Stimulated activated CD8-positive, alpha-beta memory T cell treated with anti-CD3 and anti-CD28 coated beads, Interleukin-15, amount 100 ng/mL, for 4 hours (primary cell): ENCODE measurements around the gene SLF2.

Source experiments
- DNase-seq, 2 donors: peaks; one replicate each; pipeline ENCODE4 v3.0.0-alpha.2; 2020; ENCODE audit warnings: low read depth in 2 of 2

The SLF2 gene

DNA sequence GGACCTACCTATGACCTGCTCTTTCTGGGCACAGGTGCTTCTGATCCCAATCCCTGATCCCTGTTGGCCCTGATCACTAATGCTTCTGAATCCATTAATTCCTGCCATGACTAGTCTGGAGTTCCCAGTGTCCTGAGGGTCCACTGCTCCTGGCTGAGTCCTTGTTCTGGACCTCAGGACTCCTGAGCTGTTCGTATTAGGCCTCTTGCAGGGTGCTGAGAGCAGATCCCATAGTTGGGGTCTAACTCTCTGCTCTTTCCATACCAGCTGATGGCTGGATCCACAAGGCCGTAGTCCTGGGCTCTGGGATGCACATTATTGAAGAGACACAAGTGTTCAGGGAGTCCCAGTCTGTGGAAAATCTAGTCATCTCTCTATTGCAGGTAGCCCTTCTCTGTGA is 67.5 kb downstream of the SLF2 start:
- DNase-seq: no peak

DNA sequence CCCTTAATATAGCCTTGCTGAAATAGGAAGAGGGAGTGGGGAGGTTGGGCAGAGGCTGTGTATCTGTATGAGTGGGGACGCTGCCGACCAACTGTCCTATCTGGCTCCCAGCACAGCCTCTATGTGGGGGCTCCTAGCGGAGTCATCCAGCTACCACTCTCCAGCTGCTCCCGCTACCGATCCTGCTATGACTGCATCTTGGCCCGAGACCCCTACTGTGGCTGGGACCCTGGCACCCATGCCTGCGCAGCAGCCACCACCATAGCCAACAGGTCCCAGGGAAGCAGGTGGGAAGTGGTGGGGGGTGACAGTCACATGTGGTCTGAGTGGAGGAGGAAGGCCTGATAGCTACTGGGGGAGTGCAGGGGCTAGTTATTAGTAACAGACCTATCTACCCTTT is 67.9 kb downstream of the SLF2 start:
- no peak for DNase-seq

GRCh38 chr10:100981178-100981772 is 68.5 kb downstream of the SLF2 start:
- DNase-seq: no peak

- DNase-seq: no peak
Measured at GRCh38 chr10:100982916-100983830, 70.4 kb downstream of the SLF2 start.

- DNase-seq: no peak
Measured at GRCh38 chr10:100983868-100984671, 71.3 kb downstream of the SLF2 start.

DNA sequence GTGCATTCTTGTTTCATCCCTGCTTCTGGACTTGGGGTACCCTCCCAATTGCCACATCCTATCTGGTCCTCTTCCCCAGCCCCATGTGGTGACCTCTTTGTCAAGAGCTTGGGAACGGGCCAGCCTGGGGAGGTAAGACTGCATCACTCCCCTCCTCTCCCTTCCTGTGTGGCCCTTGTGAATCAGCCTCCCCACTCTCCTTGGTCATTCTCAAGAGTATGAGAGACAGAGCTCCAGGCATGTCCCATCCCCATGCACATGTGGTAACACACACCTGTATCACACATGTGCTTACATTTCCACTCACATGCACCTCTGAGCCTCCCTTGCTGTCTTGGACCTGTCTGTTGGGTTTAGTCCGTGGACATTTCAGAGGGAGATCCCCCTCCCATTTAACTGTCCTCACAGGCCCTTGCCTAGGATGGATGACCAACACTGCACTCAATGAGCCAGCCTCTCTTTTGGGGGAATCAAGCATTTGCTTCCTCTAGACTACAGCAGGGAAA is 72.0 kb downstream of the SLF2 start:
- no peak for DNase-seq

GRCh38 chr10:100985336-100985735 is 72.6 kb downstream of the SLF2 start:
- no peak for DNase-seq

- no peak for DNase-seq
Measured at GRCh38 chr10:100986623-100986951, 73.8 kb downstream of the SLF2 start.

- peak; percentile 68 to 74 for DNase-seq
Measured at GRCh38 chr10:100986952-100987684, 74.4 kb downstream of the SLF2 start, which contains the start of the genes MRPL43 and TWNK. TSS of gene MRPL43 (minus strand) at chr10:100987497. CDS start at chr10:100987443, 54 bp downstream. TSS of gene TWNK (plus strand) at chr10:100987543. CDS start at chr10:100988211, 668 bp downstream.

DNA sequence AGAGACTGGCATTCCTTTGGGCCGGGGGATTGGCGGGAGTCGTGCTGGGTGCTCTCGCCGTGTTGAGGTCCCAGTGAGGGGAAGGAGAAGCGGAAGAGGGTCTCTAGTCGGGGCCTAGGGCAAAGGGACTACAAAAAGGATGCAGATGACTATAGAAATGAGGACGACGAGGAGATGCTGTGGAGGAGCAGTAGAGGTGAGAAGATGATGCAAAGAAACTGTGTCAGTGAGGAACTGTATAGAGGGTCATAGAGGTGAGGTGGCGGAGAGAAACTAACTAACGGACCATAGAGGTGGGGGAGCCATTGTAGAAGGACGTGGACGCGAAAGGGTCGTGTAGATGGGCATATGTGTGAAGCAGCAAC is 74.9 kb downstream of the SLF2 start:
- DNase-seq: no peak

DNA sequence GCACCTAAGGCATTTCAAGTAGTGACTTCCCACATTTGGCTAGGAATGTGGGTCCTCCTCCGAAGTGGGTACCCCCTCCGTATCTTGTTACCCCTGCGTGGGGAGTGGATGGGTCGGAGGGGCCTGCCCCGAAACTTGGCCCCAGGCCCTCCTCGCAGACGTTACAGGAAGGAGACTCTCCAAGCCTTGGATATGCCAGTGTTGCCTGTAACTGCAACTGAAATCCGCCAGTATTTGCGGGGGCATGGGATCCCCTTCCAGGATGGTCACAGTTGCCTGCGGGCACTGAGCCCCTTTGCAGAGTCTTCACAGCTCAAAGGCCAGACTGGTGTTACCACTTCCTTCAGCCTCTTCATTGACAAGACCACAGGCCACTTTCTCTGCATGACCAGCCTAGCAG is 75.4 kb downstream of the SLF2 start:
- no peak for DNase-seq

- DNase-seq: no peak
Measured at GRCh38 chr10:100989088-100989487, 76.3 kb downstream of the SLF2 start.

GRCh38 chr10:100993986-100994708 is 81.4 kb downstream of the SLF2 start:
- no peak for DNase-seq

- no peak for DNase-seq
Measured at GRCh38 chr10:100995181-100995580, 82.4 kb downstream of the SLF2 start.

DNA sequence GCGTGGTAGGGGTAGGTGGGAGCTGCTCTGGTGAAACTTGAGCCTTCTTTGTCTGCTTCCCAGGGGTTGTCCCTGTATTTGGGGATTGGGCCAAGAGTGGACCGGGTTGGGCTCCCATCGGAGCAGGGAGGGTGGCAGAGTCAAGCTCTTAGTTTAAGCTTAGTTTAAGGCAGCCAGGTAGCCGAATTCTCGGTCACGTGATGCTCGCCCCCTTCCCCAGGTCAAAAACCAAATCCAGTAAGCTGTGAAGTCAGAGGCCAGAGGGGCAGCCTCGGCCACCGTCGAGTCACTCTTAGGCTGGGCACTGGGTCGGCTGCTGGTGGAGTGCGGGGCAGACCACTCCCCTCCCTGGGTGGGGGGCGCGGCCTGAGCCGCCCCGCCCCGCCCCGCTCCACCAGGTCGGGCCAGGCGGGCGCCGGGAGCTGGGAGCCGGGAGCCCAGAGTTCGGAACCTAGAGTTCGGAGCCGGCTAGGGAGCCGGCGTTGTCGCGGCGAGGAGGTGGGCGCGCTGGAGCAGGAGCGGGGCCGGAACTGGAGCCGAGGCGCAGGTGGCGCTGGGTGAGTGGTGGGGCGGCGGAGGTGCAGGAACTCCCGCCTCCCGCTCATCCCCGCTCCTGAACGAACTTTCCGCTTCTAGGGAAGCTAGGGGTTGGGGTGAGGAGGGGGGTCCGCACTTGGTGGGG is 84.1 kb downstream of the SLF2 start:
- DNase-seq: no peak

DNA sequence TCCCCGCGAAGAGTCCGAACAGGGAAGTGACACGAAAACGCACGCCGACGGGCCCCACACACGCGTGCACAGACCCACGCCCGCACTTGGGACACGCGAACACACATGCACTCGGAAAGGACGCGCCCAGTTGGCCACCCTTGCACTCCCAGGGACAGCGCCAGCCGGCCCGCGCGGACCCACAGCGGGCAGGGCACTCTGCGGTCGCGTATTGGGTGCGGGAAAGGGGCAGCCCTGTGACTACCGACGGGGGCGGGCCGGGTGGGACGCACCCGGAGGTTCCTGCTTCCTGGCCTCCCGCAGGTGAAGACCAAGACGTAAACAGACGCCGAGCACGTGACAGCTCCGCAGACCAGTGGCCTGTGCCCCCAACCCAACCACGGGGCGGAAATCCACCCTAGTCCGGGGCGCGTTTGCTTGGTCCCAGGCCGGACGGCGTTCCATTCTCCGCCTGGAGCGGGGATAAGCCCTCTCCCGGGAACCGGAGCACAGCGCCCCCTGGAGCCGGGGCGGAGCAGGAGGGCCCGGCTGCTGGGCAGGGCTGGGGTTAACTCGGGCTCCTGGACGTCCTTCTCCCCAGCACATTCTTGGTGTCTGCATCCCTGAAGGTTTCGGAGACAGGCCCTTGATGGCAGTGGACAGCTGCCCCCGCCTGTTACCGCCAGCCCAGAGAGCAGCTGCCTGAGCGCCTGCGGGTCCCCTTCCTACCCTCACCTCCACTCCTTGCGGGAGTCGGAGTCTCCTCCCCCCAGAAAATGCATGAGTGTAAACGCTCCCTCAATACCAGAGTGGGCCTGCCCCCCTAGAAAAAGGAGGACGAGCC is 84.8 kb downstream of the SLF2 start:
- DNase-seq: peak in 1 of 2 donors; percentile 49

GRCh38 chr10:100998183-100998990 is 85.6 kb downstream of the SLF2 start:
- peak in 1 of 2 donors; percentile 23 for DNase-seq

DNA sequence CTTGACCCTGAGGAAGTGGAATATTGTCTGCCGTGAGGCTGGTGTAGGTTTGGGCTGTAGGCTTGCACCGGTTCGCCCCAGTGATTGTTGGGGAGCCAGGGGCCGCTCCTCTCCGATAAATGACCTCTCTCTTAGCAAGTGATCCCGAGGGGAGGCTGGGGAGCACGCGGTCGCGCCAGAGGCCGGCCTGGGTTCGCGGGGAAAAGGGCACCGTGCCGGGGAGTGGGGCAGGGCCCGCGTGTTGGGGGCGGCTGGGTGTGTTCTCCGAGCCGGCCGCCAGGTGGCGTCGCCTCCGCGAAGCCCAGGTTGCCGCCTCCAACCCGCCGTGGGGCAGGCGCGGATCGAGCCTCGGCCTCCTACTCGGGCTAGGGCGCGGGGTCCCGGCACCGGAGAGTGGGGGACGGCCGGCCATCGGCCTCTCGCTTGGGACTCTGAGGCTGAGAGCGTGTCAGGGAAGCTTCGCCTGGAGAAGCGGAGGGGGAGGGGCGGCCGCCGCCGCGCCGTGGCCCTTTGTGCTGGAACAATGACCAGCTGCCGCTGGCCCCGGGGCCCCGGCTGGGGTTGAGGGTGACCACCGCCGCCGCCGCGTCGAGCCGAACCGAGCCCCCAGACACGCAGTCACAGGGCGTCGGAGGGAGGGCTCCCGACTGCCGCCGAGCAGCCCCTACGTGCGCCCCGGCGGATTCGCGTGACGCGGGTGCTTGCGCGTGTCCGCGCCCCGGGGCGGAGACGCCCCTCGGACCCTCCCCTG is 86.4 kb downstream of the SLF2 start:
- peak; percentile 51 to 57 for DNase-seq
